Glutamatergic neuron (in vitro differentiated cells): Measurements from ENCODE around the gene CYBRD1. TPM values are rescaled to one million over a fixed set of nuclear protein-coding genes. Genes with fewer than 3 reads are reported as not detected.

Experiments used
- DNase-seq: peaks from one replicate; pipeline ENCODE4 v3.0.0; 2022
- H3K27ac Mint-ChIP-seq: one replicate; pipeline ENCODE4 v1.8.0; 2020; ENCODE audit warnings: mild to moderate bottlenecking, mixed read lengths, inconsistent platforms; ENCODE audit not compliant: unreplicated experiment
- H3K27me3 Mint-ChIP-seq: one replicate; pipeline ENCODE4 v1.8.0; 2020; ENCODE audit warnings: mild to moderate bottlenecking, moderate library complexity, mixed read lengths, inconsistent platforms; ENCODE audit not compliant: unreplicated experiment
- H3K36me3 Mint-ChIP-seq: one replicate; pipeline ENCODE4 v1.8.0; 2020; ENCODE audit warnings: mild to moderate bottlenecking, mixed read lengths, inconsistent platforms; ENCODE audit not compliant: unreplicated experiment
- H3K4me1 Mint-ChIP-seq: one replicate; pipeline ENCODE4 v1.8.0; 2020; ENCODE audit warnings: mild to moderate bottlenecking, low read depth, mixed read lengths, inconsistent platforms; ENCODE audit not compliant: unreplicated experiment
- H3K4me3 Mint-ChIP-seq: one replicate; pipeline ENCODE4 v1.8.0; 2020; ENCODE audit warnings: mild to moderate bottlenecking, mixed read lengths, inconsistent platforms; ENCODE audit not compliant: unreplicated experiment
- H3K9me3 Mint-ChIP-seq: one replicate; pipeline ENCODE4 v1.8.0; 2020; ENCODE audit warnings: mild to moderate bottlenecking, moderate library complexity, mixed read lengths, inconsistent platforms; ENCODE audit not compliant: unreplicated experiment
- total RNA-seq: library from RNA; stranded (reverse); fragmentation: NEBNext Ultra II Directional; extraction: Animal tissue kit (Norgen Biotek cat#: 25700); gene quantifications from one replicate; pipeline ENCODE4 v1.2.1, GENCODE V29; 2021; ENCODE audit not compliant: unreplicated experiment
- TF ChIP-seq, protein P1 (sequence below): fragments of 200-600 bp; sonication (generic); IDR thresholded peaks from one replicate; pipeline ENCODE4 v1.5.0; 2021; ENCODE audit not compliant: partially characterized antibody, unreplicated experiment

The CYBRD1 gene
- total RNA-seq, 1 donor from 2014 or later: 0.54 TPM

DNA sequence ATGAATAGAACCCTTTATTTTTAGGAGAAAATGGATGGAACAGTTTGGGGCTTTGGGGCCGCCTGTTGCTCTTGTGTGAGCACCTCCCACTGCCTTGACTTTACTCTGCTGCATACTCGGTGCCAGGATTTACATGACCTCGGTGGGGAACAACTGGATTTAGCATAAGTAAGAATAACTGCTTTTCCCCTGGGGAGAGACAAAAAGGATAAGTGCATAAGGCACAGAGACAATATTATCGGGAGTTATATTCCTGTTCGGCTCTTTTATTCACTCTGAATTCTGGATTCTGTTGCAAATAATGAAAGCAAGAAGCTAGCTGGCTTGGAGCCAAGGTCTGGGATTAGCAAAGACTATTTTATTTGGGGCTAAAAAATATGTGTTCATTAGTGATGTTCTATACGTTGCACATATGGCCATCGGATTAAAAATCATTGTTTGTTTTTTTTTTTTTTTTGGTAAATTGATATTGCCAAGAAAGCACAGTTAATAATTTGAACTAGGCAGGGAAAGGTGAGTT lies 69.8 kb downstream of the CYBRD1 start:
- TF ChIP-seq, protein P1, sequence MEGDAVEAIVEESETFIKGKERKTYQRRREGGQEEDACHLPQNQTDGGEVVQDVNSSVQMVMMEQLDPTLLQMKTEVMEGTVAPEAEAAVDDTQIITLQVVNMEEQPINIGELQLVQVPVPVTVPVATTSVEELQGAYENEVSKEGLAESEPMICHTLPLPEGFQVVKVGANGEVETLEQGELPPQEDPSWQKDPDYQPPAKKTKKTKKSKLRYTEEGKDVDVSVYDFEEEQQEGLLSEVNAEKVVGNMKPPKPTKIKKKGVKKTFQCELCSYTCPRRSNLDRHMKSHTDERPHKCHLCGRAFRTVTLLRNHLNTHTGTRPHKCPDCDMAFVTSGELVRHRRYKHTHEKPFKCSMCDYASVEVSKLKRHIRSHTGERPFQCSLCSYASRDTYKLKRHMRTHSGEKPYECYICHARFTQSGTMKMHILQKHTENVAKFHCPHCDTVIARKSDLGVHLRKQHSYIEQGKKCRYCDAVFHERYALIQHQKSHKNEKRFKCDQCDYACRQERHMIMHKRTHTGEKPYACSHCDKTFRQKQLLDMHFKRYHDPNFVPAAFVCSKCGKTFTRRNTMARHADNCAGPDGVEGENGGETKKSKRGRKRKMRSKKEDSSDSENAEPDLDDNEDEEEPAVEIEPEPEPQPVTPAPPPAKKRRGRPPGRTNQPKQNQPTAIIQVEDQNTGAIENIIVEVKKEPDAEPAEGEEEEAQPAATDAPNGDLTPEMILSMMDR: no peak
- Mint-ChIP-seq H3K4me1 (no peaks in the 10 kb centered on the region), H3K27me3 (no peaks in the 10 kb centered on the region), H3K27ac (no peak overlapping the region), H3K4me3 (no peak overlapping the region), H3K36me3 (no peaks in the 10 kb centered on the region), H3K9me3 (no peaks in the 10 kb centered on the region)
- no peak for DNase-seq

DNA sequence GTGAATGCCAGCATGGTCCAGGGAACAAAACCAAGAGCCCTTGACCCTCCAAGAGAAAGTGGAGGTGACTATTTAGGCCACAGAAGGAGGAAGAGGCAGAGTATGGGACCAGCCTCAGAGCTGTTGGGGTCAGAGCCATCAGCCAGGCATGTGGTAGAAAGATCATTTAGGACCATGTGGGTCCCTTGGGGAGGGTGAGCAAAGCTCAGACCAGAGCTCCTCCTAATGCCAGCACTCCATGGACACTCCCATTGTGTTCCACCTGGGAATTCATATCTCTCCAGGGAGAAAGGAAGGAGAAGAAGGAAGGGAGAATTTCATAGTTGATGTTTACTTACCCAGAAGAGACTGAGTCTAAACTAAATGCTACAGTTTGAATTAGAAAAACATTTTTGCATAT lies 73.2 kb downstream of the CYBRD1 start:
- TF ChIP-seq, protein P1: no peak
- no peak overlapping the region for H3K27ac Mint-ChIP-seq
- H3K9me3 Mint-ChIP-seq: no peaks in the 10 kb centered on the region
- no peak overlapping the region for H3K4me3 Mint-ChIP-seq
- no peak for DNase-seq
- peaks cover 2% of the 10 kb centered on the region for H3K27me3 Mint-ChIP-seq
- H3K36me3 Mint-ChIP-seq: no peaks in the 10 kb centered on the region
- H3K4me1 Mint-ChIP-seq: no peaks in the 10 kb centered on the region

DNA sequence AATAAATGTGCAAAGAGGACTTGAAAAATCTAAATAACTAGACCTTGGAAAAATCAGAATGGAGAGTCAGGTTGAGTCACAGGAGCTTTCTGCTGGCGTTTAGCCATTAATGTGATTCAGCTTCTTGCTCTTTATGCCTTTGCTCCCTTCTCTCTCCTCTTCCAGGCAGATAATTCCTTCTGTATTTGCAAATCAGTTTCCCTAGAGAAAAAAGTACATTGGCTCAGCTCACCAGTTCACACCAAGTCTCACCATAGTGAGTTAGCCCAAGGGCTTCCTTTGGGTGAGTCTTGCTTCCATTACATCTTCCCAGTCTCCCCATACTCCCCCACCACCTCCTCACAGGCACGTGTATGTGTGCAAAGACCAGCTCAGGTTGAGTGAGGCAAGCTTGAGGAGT lies 73.6 kb downstream of the CYBRD1 start:
- no peak overlapping the region for H3K4me3 Mint-ChIP-seq
- H3K36me3 Mint-ChIP-seq: no peaks in the 10 kb centered on the region
- H3K4me1 Mint-ChIP-seq: no peaks in the 10 kb centered on the region
- peaks cover 2% of the 10 kb centered on the region for H3K27me3 Mint-ChIP-seq
- no peak overlapping the region for H3K27ac Mint-ChIP-seq
- no peaks in the 10 kb centered on the region for H3K9me3 Mint-ChIP-seq
- TF ChIP-seq, protein P1: no peak
- no peak for DNase-seq

- Mint-ChIP-seq H3K9me3 (no peaks in the 10 kb centered on the region), H3K4me3 (no peak overlapping the region), H3K36me3 (no peaks in the 10 kb centered on the region), H3K27ac (no peak overlapping the region), H3K27me3 (peaks cover 2% of the 10 kb centered on the region), H3K4me1 (no peaks in the 10 kb centered on the region)
- TF ChIP-seq, protein P1: peak; percentile 86
- DNase-seq: peak; percentile 31
Measured at GRCh38 chr2:171598713-171599319, 76.5 kb downstream of the CYBRD1 start.

GRCh38 chr2:171600126-171600525 lies 77.9 kb downstream of the CYBRD1 start:
- no peak for DNase-seq
- no peak overlapping the region for H3K4me3 Mint-ChIP-seq
- peaks cover 2% of the 10 kb centered on the region for H3K27me3 Mint-ChIP-seq
- no peak overlapping the region for H3K27ac Mint-ChIP-seq
- H3K36me3 Mint-ChIP-seq: no peaks in the 10 kb centered on the region
- no peaks in the 10 kb centered on the region for H3K9me3 Mint-ChIP-seq
- H3K4me1 Mint-ChIP-seq: no peaks in the 10 kb centered on the region
- TF ChIP-seq, protein P1: no peak
